H9 (cell line): ENCODE data around the gene CALML4. TPM values are rescaled to one million over a fixed set of nuclear protein-coding genes. Genes with fewer than 3 reads are reported as not detected.

Experiments used
- DNase-seq: peaks from one replicate; pipeline ENCODE4 v3.0.0-alpha.2; 2017
- H2AFZ ChIP-seq: one replicate; pipeline ENCODE4 v1.6.1; 2013; ENCODE audit warnings: mild to moderate bottlenecking, low read length, control low read depth, moderate library complexity
- H2AK5ac ChIP-seq: 2 replicates; pipeline ENCODE4 v1.6.1; 2013; ENCODE audit warnings: low read length, control low read depth, mixed read lengths; ENCODE audit not compliant: insufficient read length
- H2BK120ac ChIP-seq: one replicate; pipeline ENCODE4 v1.6.1; 2013; ENCODE audit warnings: low read depth, mild to moderate bottlenecking, low read length, control low read depth, inconsistent platforms; ENCODE audit not compliant: poor library complexity, severe bottlenecking
- H2BK12ac ChIP-seq: 2 replicates; pipeline ENCODE4 v1.6.1; 2013; ENCODE audit warnings: low read length, control low read depth, mixed read lengths, low read depth; ENCODE audit not compliant: insufficient read length
- H2BK15ac ChIP-seq: 2 replicates; pipeline ENCODE4 v1.6.1; 2013; ENCODE audit warnings: low read depth, low read length, control low read depth
- H2BK20ac ChIP-seq: one replicate; pipeline ENCODE4 v1.6.1; 2013; ENCODE audit warnings: low read depth, mild to moderate bottlenecking, low read length, control low read depth, inconsistent platforms; ENCODE audit not compliant: poor library complexity, severe bottlenecking
- H2BK5ac ChIP-seq: 2 replicates; pipeline ENCODE4 v1.6.1; 2013; ENCODE audit warnings: low read length, control low read depth, mixed read lengths; ENCODE audit not compliant: insufficient read length
- H3K14ac ChIP-seq: 2 replicates; pipeline ENCODE4 v1.6.1; 2013; ENCODE audit warnings: low read length, control low read depth; ENCODE audit not compliant: insufficient read depth
- H3K18ac ChIP-seq: 2 replicates; pipeline ENCODE4 v1.6.1; 2013; ENCODE audit warnings: low read depth, mild to moderate bottlenecking, mixed read lengths, low read length, control low read depth; ENCODE audit not compliant: insufficient read length
- H3K23ac ChIP-seq: 2 replicates; pipeline ENCODE4 v1.6.1; 2013; ENCODE audit warnings: low read length, control low read depth, mixed read lengths, low read depth; ENCODE audit not compliant: insufficient read length
- H3K23me2 ChIP-seq: 2 replicates; pipeline ENCODE4 v1.6.1; 2013; ENCODE audit warnings: low read depth, mild to moderate bottlenecking, mixed read lengths, low read length, control low read depth; ENCODE audit not compliant: insufficient read length, poor library complexity, severe bottlenecking
- H3K27ac ChIP-seq: 2 replicates; pipeline ENCODE4 v1.5.1; 2013; ENCODE audit warnings: low read length, control low read depth, mixed read lengths, low read depth; ENCODE audit not compliant: insufficient read length
- H3K27me3 ChIP-seq: 2 replicates; pipeline ENCODE4 v1.6.1; 2013; ENCODE audit warnings: low read length, control low read depth, inconsistent platforms; ENCODE audit not compliant: insufficient read depth
- H3K4ac ChIP-seq: 2 replicates; pipeline ENCODE4 v1.6.1; 2013; ENCODE audit warnings: low read depth, mild to moderate bottlenecking, control low read depth, inconsistent platforms, low read length, moderate library complexity
- H3K4me1 ChIP-seq: 2 replicates; pipeline ENCODE4 v1.6.1; 2013; ENCODE audit warnings: low read length, control low read depth, inconsistent platforms; ENCODE audit not compliant: insufficient read depth
- H3K4me2 ChIP-seq: 2 replicates; pipeline ENCODE4 v1.6.1; 2013; ENCODE audit warnings: low read length, control low read depth, mixed read lengths; ENCODE audit not compliant: insufficient read length, insufficient read depth
- H3K56ac ChIP-seq: 2 replicates; pipeline ENCODE4 v1.6.1; 2013; ENCODE audit warnings: low read depth, mild to moderate bottlenecking, mixed read lengths, low read length, control low read depth; ENCODE audit not compliant: insufficient read length
- H3K79me1 ChIP-seq: 2 replicates; pipeline ENCODE4 v1.6.1; 2013; ENCODE audit warnings: low read depth, mild to moderate bottlenecking, moderate library complexity, low read length, control low read depth, inconsistent platforms; ENCODE audit not compliant: insufficient read depth, poor library complexity, severe bottlenecking
- H3K79me2 ChIP-seq: 2 replicates; pipeline ENCODE4 v1.6.1; 2013; ENCODE audit warnings: low read length, control low read depth, inconsistent platforms; ENCODE audit not compliant: insufficient read depth
- H3K9ac ChIP-seq: 2 replicates; pipeline ENCODE4 v1.6.1; 2013; ENCODE audit warnings: low read length, control low read depth, mixed read lengths; ENCODE audit not compliant: insufficient read length; ENCODE audit errors: extremely low read depth
- H3K9me3 ChIP-seq: one replicate; pipeline ENCODE4 v1.6.1; 2013; ENCODE audit warnings: low read depth, low read length, inconsistent platforms; ENCODE audit not compliant: control insufficient read depth
- H3T11ph ChIP-seq: one replicate; pipeline ENCODE4 v1.6.1; 2013; ENCODE audit warnings: mild to moderate bottlenecking, low read length, control low read depth, inconsistent platforms
- H4K20me1 ChIP-seq: one replicate; pipeline ENCODE4 v1.6.1; 2013; ENCODE audit not compliant: control insufficient read depth, insufficient read length, insufficient read depth
- H4K5ac ChIP-seq: 2 replicates; pipeline ENCODE4 v1.6.1; 2013; ENCODE audit warnings: low read depth, mild to moderate bottlenecking, mixed read lengths, low read length, control low read depth; ENCODE audit not compliant: insufficient read length
- H4K8ac ChIP-seq: replicated peaks from 2 replicates; pipeline ENCODE4 v1.6.1; 2013; ENCODE audit warnings: low read length, control low read depth, mixed read lengths, low read depth; ENCODE audit not compliant: insufficient read length
- H4K91ac ChIP-seq: 2 replicates; pipeline ENCODE4 v1.6.1; 2013; ENCODE audit warnings: low read depth, mild to moderate bottlenecking, moderate library complexity, mixed read lengths, low read length, control low read depth; ENCODE audit not compliant: insufficient read length
- H3K27ac Mint-ChIP-seq, 3 experiments: 2 replicates in 2 of 3; 3 replicates in 1 of 3; pipeline ENCODE4 v1.8.0; 2020 to 2021; ENCODE audit warnings: mixed read lengths in 3 of 3, mild to moderate bottlenecking in 1 of 3, moderate library complexity in 1 of 3
- H3K27me3 Mint-ChIP-seq: 2 replicates; pipeline ENCODE4 v1.8.0; 2021; ENCODE audit warnings: low read depth, mild to moderate bottlenecking, moderate library complexity, mixed read lengths
- H3K36me3 Mint-ChIP-seq, 3 experiments: 2 replicates in 2 of 3; 3 replicates in 1 of 3; pipeline ENCODE4 v1.8.0; 2020 to 2021; ENCODE audit warnings: low read depth in 3 of 3, mixed read lengths in 3 of 3; ENCODE audit not compliant: insufficient read depth in 1 of 3
- H3K4me1 Mint-ChIP-seq, 2 experiments: 2 replicates each; pipeline ENCODE4 v1.8.0; 2020; ENCODE audit warnings: mixed read lengths in 2 of 2
- H3K4me3 Mint-ChIP-seq, 2 experiments: 2 replicates in 1 of 2; 3 replicates in 1 of 2; pipeline ENCODE4 v1.8.0; 2020 to 2021; ENCODE audit warnings: mild to moderate bottlenecking in 2 of 2, mixed read lengths in 2 of 2, moderate library complexity in 1 of 2
- H3K9me3 Mint-ChIP-seq, 2 experiments: 2 replicates in 1 of 2; 3 replicates in 1 of 2; pipeline ENCODE4 v1.8.0; 2020; ENCODE audit warnings: mild to moderate bottlenecking in 2 of 2, mixed read lengths in 2 of 2, moderate library complexity in 1 of 2
- CTCF ChIP-seq: fragments of 200-600 bp; sonication (generic); conservative IDR thresholded peaks from 3 replicates; pipeline ENCODE4 v1.8.0; 2021; ENCODE audit warnings: antibody characterized with exemption, mild to moderate bottlenecking
- total RNA-seq: library from RNA; stranded (reverse); gene quantifications from 2 replicates; pipeline ENCODE4 v1.2.1, GENCODE V29; 2021

Gene CALML4
- total RNA-seq, 1 experiment from 2014 or later, result 11.8 TPM

GRCh38 chr15:68163191-68163590 is 41.9 kb downstream of the CALML4 start:
- H2AFZ ChIP-seq, result no peak overlapping the region
- H2BK120ac ChIP-seq, result no peak overlapping the region
- H3K14ac ChIP-seq, result no peak overlapping the region
- H3K4me1 ChIP-seq, result no peaks in the 10 kb centered on the region
- no peaks in the 10 kb centered on the region for H4K20me1 ChIP-seq
- no peak overlapping the region for H3T11ph ChIP-seq
- no peak overlapping the region for H2AK5ac ChIP-seq
- H3K56ac ChIP-seq, result no peak overlapping the region
- no peak overlapping the region for H4K5ac ChIP-seq
- H3K4me2 ChIP-seq, result no peak overlapping the region
- H3K18ac ChIP-seq, result no peak overlapping the region
- no peaks in the 10 kb centered on the region for H3K9me3 ChIP-seq
- no peak overlapping the region for H2BK5ac ChIP-seq
- no peak overlapping the region for H2BK20ac ChIP-seq
- H3K27me3 Mint-ChIP-seq, result no peaks in the 10 kb centered on the region
- H3K23ac ChIP-seq, result no peak overlapping the region
- H3K79me2 ChIP-seq, result no peaks in the 10 kb centered on the region
- no peak overlapping the region for H3K9ac ChIP-seq
- no peak for TF ChIP-seq CTCF
- H3K4me3 Mint-ChIP-seq, result no peak overlapping the region
- H3K36me3 Mint-ChIP-seq, result peaks cover 18 to 30% (median 26%) of the 10 kb centered on the region in 3 experiments
- H3K4me1 Mint-ChIP-seq, result no peaks in the 10 kb centered on the region
- H3K27me3 ChIP-seq, result no peaks in the 10 kb centered on the region
- no peak overlapping the region for H4K8ac ChIP-seq
- H2BK12ac ChIP-seq, result no peak overlapping the region
- no peak for DNase-seq
- H3K4ac ChIP-seq, result no peak overlapping the region
- H2BK15ac ChIP-seq, result no peak overlapping the region
- H4K91ac ChIP-seq, result no peak overlapping the region
- no peaks in the 10 kb centered on the region for H3K23me2 ChIP-seq
- peaks cover 11 to 12% of the 10 kb centered on the region in 2 experiments; a peak in 3 of 5 replicates for H3K9me3 Mint-ChIP-seq
- no peaks in the 10 kb centered on the region for H3K79me1 ChIP-seq
- no peak overlapping the region for H3K27ac ChIP-seq
- H3K27ac Mint-ChIP-seq, result no peak overlapping the region
